IPS DF 6.9 (cell line): ENCODE results near the gene ZC3H8.
"Not testable (repeated sequence)": the region's sequence is repeated elsewhere in the genome, so short reads cannot be mapped to it uniquely, and the experiment has no call there.

ENCODE experiments used
- DNase-seq: peaks from one replicate; pipeline ENCODE4 v3.0.0-alpha.2; 2013; ENCODE audit warnings: low read depth, low spot score
- H3K27ac ChIP-seq: one replicate; pipeline ENCODE4 v1.5.1; 2013; ENCODE audit warnings: low read length, control low read depth
- H3K27me3 ChIP-seq: 2 replicates; pipeline ENCODE4 v1.6.1; 2013; ENCODE audit warnings: mild to moderate bottlenecking, low read length; ENCODE audit not compliant: control insufficient read depth, insufficient read depth
- H3K36me3 ChIP-seq: 2 replicates; pipeline ENCODE4 v1.6.1; 2013; ENCODE audit warnings: low read length; ENCODE audit not compliant: control insufficient read depth, insufficient read depth
- H3K4me1 ChIP-seq: 2 replicates; pipeline ENCODE4 v1.6.1; 2013; ENCODE audit warnings: low read length; ENCODE audit not compliant: control insufficient read depth, insufficient read depth
- H3K4me3 ChIP-seq: 2 replicates; pipeline ENCODE4 v1.5.1; 2013; ENCODE audit warnings: mild to moderate bottlenecking, low read length
- H3K9me3 ChIP-seq: 2 replicates; pipeline ENCODE4 v1.6.1; 2013; ENCODE audit warnings: low read length, inconsistent platforms; ENCODE audit not compliant: control insufficient read depth, insufficient read depth
- WGBS: extraction: QIAGEN DNeasy Blood & Tissue Kit; methylation state at CpG from one replicate; pipeline ENCODE4 v1.1.7; 2013; ENCODE audit warnings: mixed read lengths, missing lambda C conversion rate; ENCODE audit not compliant: insufficient read length, insufficient coverage; 5-methylcytosine and 5-hydroxymethylcytosine counted together

Gene ZC3H8

DNA sequence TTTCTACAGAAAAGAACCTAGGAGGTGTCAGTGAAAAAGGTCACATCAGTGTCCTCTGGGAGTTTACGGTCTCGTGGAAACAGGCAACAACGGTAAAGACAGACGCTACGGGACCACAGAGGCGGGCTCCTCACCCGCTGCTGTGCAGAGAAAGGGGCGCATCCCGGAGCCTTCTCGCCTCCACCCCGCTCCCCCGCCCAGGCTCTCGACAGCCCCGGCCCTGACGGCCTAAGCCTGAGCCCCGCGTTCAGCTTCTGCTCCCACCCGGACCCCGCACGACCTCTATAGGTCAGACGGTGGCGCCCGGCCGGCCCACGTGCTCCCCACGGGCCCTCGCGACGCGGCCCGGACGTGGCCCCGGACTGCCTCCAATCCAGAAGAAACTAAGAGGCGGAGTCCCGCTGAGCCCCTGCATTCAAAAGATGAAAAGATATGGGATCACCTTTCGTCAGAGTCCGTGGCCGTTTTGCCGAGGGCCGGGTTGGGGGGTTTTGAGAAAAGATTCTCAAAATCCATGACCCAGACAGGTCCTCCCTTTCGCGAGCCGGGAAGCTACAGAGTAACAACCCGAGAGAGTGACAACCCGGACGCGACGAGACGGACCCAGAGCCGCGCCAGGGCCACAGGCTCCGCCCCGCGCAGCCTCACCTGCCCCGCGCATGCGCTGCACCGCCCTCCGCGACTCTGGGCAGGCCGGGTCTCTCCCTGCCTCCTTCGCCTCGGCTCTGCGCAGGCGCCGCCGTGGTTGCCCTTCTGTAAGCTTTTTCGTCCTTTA is at the start of gene ZC3H8:
Gene ZC3H8 (minus strand): TSS at position 577 of the 775 bp plus-strand sequence. CDS start 61 bp downstream, at position 516.
- H3K9me3 ChIP-seq = no peaks in the 10 kb centered on the region
- peak; percentile 73 for DNase-seq
- no CpG with 5 or more reads among the region's 68 CpGs for WGBS
- no peaks in the 10 kb centered on the region for H3K27me3 ChIP-seq
- no peak within 1 kb of the TSS for H3K27ac ChIP-seq
- no peaks in the 10 kb centered on the region for H3K36me3 ChIP-seq
- peak within 1 kb of the TSS; percentile 82 for H3K4me3 ChIP-seq
- no peaks in the 10 kb centered on the region; the same call in 1 of the 2 replicates for H3K4me1 ChIP-seq

DNA sequence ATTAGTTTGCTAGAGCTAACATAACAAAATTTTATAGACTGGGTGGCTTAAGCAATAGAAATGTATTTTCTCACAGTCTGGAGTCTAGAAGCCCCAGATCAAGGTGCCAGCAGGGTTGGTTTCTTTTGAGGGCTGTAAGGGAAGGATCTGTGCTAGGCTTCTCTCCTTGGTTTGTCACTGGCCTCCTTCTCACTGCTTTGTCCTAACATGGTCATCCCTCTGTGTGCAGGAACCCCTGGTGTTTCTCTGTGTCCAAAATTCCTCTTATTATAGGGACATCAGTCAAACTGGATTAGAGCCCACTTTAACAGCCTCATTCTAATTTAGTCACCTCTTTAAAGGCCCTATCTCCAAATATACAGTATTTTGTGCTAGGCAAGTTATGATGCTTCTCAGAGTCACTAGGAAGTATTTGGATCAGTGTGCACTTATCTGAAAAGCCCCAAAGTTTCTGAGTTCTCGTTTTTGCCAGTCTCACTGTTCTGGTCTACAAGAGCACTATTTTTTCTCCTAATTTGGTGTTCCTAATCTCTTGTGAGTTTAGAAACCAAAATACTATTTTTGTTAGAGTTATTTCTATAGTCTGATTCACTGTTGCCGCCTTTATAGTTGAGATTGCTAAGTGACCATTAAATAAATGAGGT is 49.6 kb upstream of the ZC3H8 start:
- H3K36me3 ChIP-seq = no peaks in the 10 kb centered on the region
- no peak overlapping the region for H3K27ac ChIP-seq
- whole genome bisulfite sequencing = no CpG with 5 or more reads among the region's 2 CpGs
- no peaks in the 10 kb centered on the region for H3K9me3 ChIP-seq
- H3K4me1 ChIP-seq = no peaks in the 10 kb centered on the region
- no peak overlapping the region for H3K4me3 ChIP-seq
- no peaks in the 10 kb centered on the region for H3K27me3 ChIP-seq
- no peak for DNase-seq

GRCh38 chr2:112301973-112302372 is 47.1 kb upstream of the ZC3H8 start:
- Histone ChIP-seq H3K27ac (no peak overlapping the region), H3K4me3 (no peak overlapping the region), H3K4me1 (no peaks in the 10 kb centered on the region), H3K36me3 (no peaks in the 10 kb centered on the region), H3K27me3 (no peaks in the 10 kb centered on the region), H3K9me3 (no peaks in the 10 kb centered on the region)
- no peak for DNase-seq

DNA sequence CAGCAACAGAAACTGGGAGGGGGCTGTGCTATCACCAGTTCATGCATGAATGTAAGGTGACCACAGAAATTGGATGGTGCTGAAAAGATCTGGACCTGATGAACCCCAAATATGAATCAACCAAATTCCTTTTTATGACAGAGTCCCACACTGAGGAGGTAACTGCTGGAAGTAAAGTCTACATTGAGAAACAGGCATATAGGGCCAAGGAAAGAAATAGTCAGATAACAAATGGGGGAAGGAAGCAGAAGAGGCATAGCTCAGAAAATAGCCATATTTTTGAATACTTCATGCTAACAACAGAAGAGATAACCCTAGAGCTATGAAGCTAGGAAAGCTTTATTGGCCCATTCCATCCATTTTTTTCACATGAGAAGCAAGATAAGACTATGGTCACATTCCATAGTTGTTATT is 46.3 kb upstream of the ZC3H8 start:
- Histone ChIP-seq H3K27ac (no peak overlapping the region), H3K4me1 (no peaks in the 10 kb centered on the region), H3K4me3 (no peak overlapping the region), H3K27me3 (no peaks in the 10 kb centered on the region), H3K9me3 (no peaks in the 10 kb centered on the region), H3K36me3 (no peaks in the 10 kb centered on the region)
- no peak for DNase-seq

DNA sequence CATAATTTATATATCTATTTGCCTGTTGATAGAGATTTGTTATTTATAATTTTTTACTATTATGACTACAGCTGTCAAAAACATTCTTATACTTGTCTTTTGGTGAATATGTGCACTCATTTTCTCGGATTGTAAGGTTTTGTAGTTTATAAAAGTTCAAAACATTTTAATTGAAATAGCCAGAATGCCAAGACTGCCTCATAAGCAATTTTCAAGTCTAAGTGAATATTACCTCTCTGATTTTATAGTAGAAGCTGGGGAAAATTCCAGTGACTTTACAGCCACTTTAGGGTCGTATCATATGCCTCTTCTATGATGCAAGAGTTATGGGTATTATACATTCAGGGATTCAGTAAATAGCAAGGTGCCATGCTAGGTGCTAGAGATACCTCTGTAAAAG is 41.6 kb upstream of the ZC3H8 start:
- Histone ChIP-seq H3K27ac (no peak overlapping the region), H3K27me3 (no peaks in the 10 kb centered on the region), H3K9me3 (no peaks in the 10 kb centered on the region), H3K4me1 (no peaks in the 10 kb centered on the region), H3K36me3 (no peaks in the 10 kb centered on the region), H3K4me3 (no peak overlapping the region)
- no peak for DNase-seq
- WGBS = no CpG with 5 or more reads among the region's 2 CpGs

GRCh38 chr2:112295407-112296078 is 40.7 kb upstream of the ZC3H8 start:
- no peak overlapping the region for H3K27ac ChIP-seq
- no peaks in the 10 kb centered on the region for H3K27me3 ChIP-seq
- H3K4me1 ChIP-seq = no peaks in the 10 kb centered on the region
- no peaks in the 10 kb centered on the region for H3K9me3 ChIP-seq
- H3K4me3 ChIP-seq = no peak overlapping the region
- whole genome bisulfite sequencing = no CpG with 5 or more reads among the region's 5 CpGs
- H3K36me3 ChIP-seq = no peaks in the 10 kb centered on the region
- no peak for DNase-seq

DNA sequence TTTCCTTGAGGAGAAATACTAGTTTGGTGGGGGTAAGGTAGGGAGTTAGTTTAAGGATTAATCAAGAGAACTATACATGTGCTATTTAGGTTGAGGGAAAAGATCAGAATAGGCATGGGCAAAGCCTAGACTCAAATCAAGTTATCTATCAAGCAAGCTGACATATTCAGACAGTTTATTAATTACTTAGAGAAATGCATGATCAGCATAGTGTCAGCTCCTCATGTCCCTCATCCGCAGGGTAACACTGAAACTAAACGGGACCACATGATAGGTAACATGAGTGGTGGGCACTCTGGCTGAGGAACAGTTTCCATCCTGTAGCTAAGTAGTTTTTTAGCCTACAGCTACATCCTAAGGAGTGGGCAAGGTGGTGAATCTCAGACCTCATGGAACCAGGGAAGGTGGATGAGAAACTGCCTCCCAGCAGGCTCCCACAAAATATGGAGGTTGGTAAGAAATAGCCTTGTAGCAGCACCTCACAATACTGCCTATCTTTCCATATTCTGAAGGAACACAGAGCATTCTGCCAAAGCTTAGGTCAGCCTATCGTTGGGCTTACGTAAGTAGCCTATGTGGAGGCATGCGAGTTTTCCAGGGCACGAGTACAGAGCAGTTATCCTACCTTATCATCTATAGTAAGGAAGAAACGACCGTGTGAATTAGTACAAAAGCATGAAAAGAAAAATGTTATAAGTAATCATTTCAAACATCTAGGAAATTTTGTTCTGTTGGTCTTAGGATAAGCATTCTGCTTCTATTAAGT is 39.0 kb upstream of the ZC3H8 start:
- no peaks in the 10 kb centered on the region for H3K27me3 ChIP-seq
- no peak for DNase-seq
- WGBS = no CpG with 5 or more reads among the region's 8 CpGs
- H3K36me3 ChIP-seq = no peaks in the 10 kb centered on the region
- H3K4me1 ChIP-seq = no peaks in the 10 kb centered on the region
- H3K9me3 ChIP-seq = no peaks in the 10 kb centered on the region
- H3K27ac ChIP-seq = no peak overlapping the region
- H3K4me3 ChIP-seq = no peak overlapping the region

- Histone ChIP-seq H3K4me3 (no peak overlapping the region), H3K27ac (no peak overlapping the region), H3K36me3 (no peaks in the 10 kb centered on the region), H3K9me3 (no peaks in the 10 kb centered on the region), H3K27me3 (no peaks in the 10 kb centered on the region), H3K4me1 (no peaks in the 10 kb centered on the region)
- WGBS = no CpG with 5 or more reads among the region's 1 CpG
- DNase-seq = no peak
These were observed 35.8 kb upstream of the ZC3H8 start for GRCh38 chr2:112290648-112291047.

- no peak overlapping the region for H3K27ac ChIP-seq
- H3K36me3 ChIP-seq = no peaks in the 10 kb centered on the region
- H3K4me1 ChIP-seq = no peaks in the 10 kb centered on the region
- no peak for DNase-seq
- H3K27me3 ChIP-seq = no peaks in the 10 kb centered on the region
- H3K9me3 ChIP-seq = no peaks in the 10 kb centered on the region
- no peak overlapping the region for H3K4me3 ChIP-seq
- no CpG with 5 or more reads among the region's 3 CpGs for WGBS
These were observed 35.2 kb upstream of the ZC3H8 start for GRCh38 chr2:112290088-112290487.

DNA sequence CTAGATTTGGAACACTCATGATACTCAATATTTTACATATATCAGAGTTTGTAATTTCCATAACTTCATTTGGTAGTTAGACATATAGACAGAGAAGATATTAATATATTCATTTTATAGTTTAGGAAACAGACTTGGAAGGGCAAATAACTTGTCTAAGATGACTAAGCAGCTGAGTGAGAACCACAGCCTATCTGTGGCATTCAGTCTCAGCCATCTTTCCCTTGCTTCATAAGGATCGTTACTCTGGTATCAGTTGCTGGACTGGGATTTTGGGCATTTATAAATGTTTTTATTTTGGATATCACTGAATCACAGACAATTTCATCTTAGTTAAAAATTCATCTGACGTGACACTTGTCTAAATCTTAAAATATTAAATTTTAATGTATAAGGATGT is 28.7 kb upstream of the ZC3H8 start:
- not testable (repeated sequence) for H3K27me3 ChIP-seq, H3K4me1 ChIP-seq, DNase-seq, H3K9me3 ChIP-seq, H3K4me3 ChIP-seq, H3K27ac ChIP-seq, H3K36me3 ChIP-seq
- no CpG with 5 or more reads among the region's 2 CpGs for WGBS
